AG04450 (cell line): ENCODE measurements around the gene ITPRIPL2. TPM values are rescaled to one million over a fixed set of nuclear protein-coding genes. Genes with fewer than 3 reads are reported as not detected.

Experiments used
- CTCF ChIA-PET: fragments of 300-600, 350-600 bp; formaldehyde crosslinking; extraction: SDS; loops from one replicate; lab custom pipeline; 2022; ENCODE audit warnings: antibody characterized with exemption, inconsistent platforms; lab: Charles Lee
- POLR2A ChIA-PET: fragments of 350-600 bp; formaldehyde crosslinking; extraction: SDS; loops from one replicate; lab custom pipeline; 2021; ENCODE audit warnings: antibody characterized with exemption, inconsistent platforms; lab: Yijun Ruan, JAX
- DNase-seq: peaks from one replicate; pipeline ENCODE4 v3.0.0-alpha.2; 2011; ENCODE audit warnings: low read depth, low spot score
- H3K27ac ChIP-seq: one replicate; pipeline ENCODE4 v1.5.1; 2012; ENCODE audit warnings: low read depth, low read length, control low read depth
- H3K27me3 ChIP-seq: one replicate; pipeline ENCODE4 v1.6.0; 2012; ENCODE audit warnings: low read length; ENCODE audit not compliant: control insufficient read depth, insufficient read depth
- H3K4me3 ChIP-seq: 2 replicates; pipeline ENCODE4 v1.5.1; 2011; ENCODE audit warnings: mild to moderate bottlenecking, low read depth, low read length, control low read depth
- H3K9me3 ChIP-seq: 2 replicates; pipeline ENCODE4 v1.5.1; 2012; ENCODE audit warnings: low read length; ENCODE audit not compliant: control insufficient read depth, insufficient read depth
- polyA plus RNA-seq: library from polyadenylated mRNA; depleted of rRNA; stranded (reverse); fragments of >200 nt; gene quantifications from 2 replicates; pipeline ENCODE4 v1.2.3, GENCODE V29; 2011; rRNA removed
- TF ChIP-seq, protein P1 (sequence below): IDR thresholded peaks from 2 replicates; pipeline ENCODE4 v1.5.1; 2011; ENCODE audit warnings: low read depth, low read length, control low read depth, inconsistent platforms

Gene ITPRIPL2
- polyA plus RNA-seq, 1 experiment = 16.3 TPM

DNA sequence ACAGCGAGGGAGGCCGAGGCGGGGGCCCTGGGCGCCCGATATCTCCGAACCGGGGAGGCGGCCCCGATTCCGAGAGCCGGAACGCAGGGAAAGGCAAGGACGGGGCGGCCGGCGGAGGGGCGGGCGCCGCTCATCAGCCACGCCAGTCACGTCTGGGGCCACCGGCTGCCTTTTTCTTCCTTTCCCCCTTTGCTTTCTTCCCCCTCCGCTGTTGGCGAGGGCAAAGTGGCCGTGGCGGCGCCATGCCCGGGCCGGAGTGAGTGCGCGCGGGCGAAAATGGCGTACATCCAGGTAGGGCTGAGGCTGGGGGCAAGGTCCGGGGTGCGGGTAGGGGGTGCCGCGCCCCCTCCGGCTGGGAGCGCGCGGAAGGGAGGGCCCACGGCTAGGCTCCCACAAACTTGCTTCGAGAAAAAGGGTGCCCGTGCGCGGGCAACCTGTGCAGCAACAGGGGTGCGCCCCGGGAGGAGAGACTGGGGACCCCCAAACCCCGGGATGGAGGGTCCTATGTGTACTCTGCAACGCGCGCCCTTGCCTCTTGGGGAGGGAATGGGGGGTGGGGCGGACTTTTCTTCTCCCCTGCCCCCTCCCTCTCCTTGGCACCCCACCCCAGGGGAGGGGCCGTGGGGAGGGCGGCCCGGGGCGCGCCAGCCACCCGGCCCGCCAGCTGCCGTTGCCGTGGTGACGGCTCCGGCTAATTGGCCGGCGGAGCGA, 54.8 kb downstream of the ITPRIPL2 start:
- TF ChIP-seq, protein P1, sequence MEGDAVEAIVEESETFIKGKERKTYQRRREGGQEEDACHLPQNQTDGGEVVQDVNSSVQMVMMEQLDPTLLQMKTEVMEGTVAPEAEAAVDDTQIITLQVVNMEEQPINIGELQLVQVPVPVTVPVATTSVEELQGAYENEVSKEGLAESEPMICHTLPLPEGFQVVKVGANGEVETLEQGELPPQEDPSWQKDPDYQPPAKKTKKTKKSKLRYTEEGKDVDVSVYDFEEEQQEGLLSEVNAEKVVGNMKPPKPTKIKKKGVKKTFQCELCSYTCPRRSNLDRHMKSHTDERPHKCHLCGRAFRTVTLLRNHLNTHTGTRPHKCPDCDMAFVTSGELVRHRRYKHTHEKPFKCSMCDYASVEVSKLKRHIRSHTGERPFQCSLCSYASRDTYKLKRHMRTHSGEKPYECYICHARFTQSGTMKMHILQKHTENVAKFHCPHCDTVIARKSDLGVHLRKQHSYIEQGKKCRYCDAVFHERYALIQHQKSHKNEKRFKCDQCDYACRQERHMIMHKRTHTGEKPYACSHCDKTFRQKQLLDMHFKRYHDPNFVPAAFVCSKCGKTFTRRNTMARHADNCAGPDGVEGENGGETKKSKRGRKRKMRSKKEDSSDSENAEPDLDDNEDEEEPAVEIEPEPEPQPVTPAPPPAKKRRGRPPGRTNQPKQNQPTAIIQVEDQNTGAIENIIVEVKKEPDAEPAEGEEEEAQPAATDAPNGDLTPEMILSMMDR = no peak
- H3K9me3 ChIP-seq = no peaks in the 10 kb centered on the region; the same call in 1 of the 2 replicates
- H3K27me3 ChIP-seq = peaks cover 31% of the 10 kb centered on the region
- DNase-seq = no peak
- no peak overlapping the region for H3K27ac ChIP-seq
- CTCF ChIA-PET = interaction anchor here (1.0 to 1.5 kb wide), 2 partner anchors 83 to 334 kb away, joined by 4 to 11 read pairs; no protein-coding TSS in a partner anchor
- peak overlapping the region; percentile 20; the same call in 1 of the 2 replicates for H3K4me3 ChIP-seq
- POLR2A ChIA-PET = no interaction called here

DNA sequence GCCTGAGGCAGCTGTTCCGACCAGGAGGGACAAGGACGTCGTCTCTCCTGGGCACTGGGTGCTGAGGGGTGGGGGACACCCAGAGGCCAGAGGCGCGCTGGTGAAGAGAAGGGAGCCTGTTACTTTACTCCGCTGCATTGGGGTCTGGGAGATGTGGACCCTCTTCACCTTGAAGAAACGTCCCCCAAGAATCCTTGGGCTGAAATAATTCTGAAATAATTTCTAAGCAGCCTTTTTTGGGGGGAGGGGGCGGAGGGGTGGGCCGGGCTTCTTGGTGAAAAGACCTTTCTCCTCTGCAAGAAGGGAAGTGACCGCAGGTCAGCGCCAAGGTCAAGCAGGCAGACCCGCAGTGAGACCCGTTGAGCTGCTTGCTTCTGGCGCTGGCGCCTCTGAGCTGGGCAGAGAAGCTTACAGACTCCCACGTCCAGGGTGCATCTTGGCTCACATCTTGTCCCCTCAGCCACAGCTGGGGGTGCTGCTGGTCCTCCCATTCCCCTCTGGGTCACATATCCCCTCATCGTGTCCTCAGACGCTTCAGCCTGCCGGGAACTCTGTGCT, 55.4 kb downstream of the ITPRIPL2 start:
- H3K9me3 ChIP-seq = no peaks in the 10 kb centered on the region; the same call in 1 of the 2 replicates
- ChIA-PET CTCF (interaction anchor here (1.0 to 2.0 kb wide), 3 partner anchors 10 to 333 kb away, joined by 4 to 11 read pairs (median 4); no protein-coding TSS in a partner anchor), POLR2A (no interaction called here)
- peaks cover 34% of the 10 kb centered on the region for H3K27me3 ChIP-seq
- no peak overlapping the region for H3K27ac ChIP-seq
- TF ChIP-seq, protein P1 = no peak
- H3K4me3 ChIP-seq = no peak overlapping the region
- DNase-seq = no peak

DNA sequence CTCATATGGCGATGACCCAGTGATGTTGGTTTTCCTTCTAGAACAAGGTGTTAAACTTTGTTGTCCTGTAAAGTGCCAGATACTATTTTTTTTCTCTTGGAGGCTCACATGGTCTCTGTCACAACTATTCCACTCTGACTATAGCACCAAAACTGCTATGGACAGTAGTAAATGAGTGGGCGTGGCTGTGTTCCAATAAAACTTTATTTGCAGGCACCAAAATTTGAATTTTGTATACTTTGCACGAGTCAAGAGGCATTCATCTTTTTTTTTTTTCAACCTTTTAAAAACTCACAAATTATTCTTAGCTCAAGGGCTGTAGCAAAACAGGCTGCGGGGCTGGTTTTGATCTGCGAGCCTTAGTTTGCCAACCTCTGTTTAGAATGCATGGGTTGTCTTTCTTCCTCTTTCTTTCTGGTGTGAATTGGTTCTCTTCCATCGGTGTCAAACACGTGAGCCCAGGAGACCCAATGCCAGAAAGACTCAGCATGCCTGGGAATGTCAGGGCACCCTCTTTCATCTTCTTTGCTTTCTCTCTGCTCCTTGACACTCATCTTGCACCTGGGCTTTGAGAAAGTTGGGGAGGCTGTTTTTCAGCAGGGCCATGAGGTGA, 56.4 kb downstream of the ITPRIPL2 start:
- TF ChIP-seq, protein P1 = no peak
- ChIA-PET CTCF (interaction anchor here (1.5 to 2.0 kb wide), 2 partner anchors 9 to 84 kb away, joined by 4 to 11 read pairs; no protein-coding TSS in a partner anchor), POLR2A (interaction anchor here (0.6 kb wide), 1 partner anchor 198 kb away, joined by 4 read pairs; no protein-coding TSS in a partner anchor)
- Histone ChIP-seq H3K27me3 (peaks cover 36% of the 10 kb centered on the region), H3K27ac (no peak overlapping the region), H3K4me3 (no peak overlapping the region), H3K9me3 (no peaks in the 10 kb centered on the region; the same call in 1 of the 2 replicates)
- DNase-seq = no peak

Other genes starting within 250 kb of the ITPRIPL2 start
- gene SMG1, start 187.6 kb upstream of the ITPRIPL2 start, polyA plus RNA-seq = 30.3 and 38.7 TPM in 2 replicates
- gene TMC7, start 130.0 kb upstream of the ITPRIPL2 start, polyA plus RNA-seq = 0.37 and 0.42 TPM in 2 replicates
- gene COQ7, start 46.4 kb upstream of the ITPRIPL2 start, polyA plus RNA-seq = 14.1 and 14.2 TPM in 2 replicates
- gene SYT17, start 54.3 kb downstream of the ITPRIPL2 start, polyA plus RNA-seq = 0.21 and 0.27 TPM in 2 replicates
- gene CLEC19A, start 171.8 kb downstream of the ITPRIPL2 start, polyA plus RNA-seq = not detected in 2 replicates